ENCODE results near the gene SPX.

SPX gene

GRCh38 chr12:21526053-21526452, at the start of gene SPX:
TSS of gene SPX (plus strand) at chr12:21526296. CDS start at chr12:21526473, 177 bp downstream.
- DNase-seq (ENCODE audit: low spot score), result no peak

GRCh38 chr12:21476949-21477348, 49.1 kb upstream of the SPX start:
- DNase-seq (ENCODE audit: low spot score), result no peak

- no peak for DNase-seq (ENCODE audit: low spot score)
Measured at GRCh38 chr12:21478756-21479455, 47.2 kb upstream of the SPX start.

GRCh38 chr12:21483531-21483930, 42.6 kb upstream of the SPX start:
- DNase-seq (ENCODE audit: low spot score), result no peak

- no peak for DNase-seq (ENCODE audit: low spot score)
Measured at GRCh38 chr12:21485998-21486397, 40.1 kb upstream of the SPX start.

- DNase-seq (ENCODE audit: low spot score), result no peak
Measured at GRCh38 chr12:21499765-21500164, 26.3 kb upstream of the SPX start.

GRCh38 chr12:21500786-21501257, 25.3 kb upstream of the SPX start:
- DNase-seq (ENCODE audit: low spot score), result peak; percentile 34

GRCh38 chr12:21501258-21502163, 24.6 kb upstream of the SPX start, which contains the start of the genes GOLT1B and RECQL:
TSS of gene GOLT1B (plus strand) at chr12:21501789. CDS start at chr12:21501924, 135 bp downstream.
TSS of gene RECQL (minus strand) at chr12:21501635. CDS start at chr12:21499570, 2,065 bp downstream.
- DNase-seq (ENCODE audit: low spot score), result peak; percentile 96

GRCh38 chr12:21502164-21502496, 24.0 kb upstream of the SPX start:
- DNase-seq (ENCODE audit: low spot score), result peak; percentile 27

GRCh38 chr12:21502872-21503271, 23.2 kb upstream of the SPX start:
- no peak for DNase-seq (ENCODE audit: low spot score)

GRCh38 chr12:21505888-21506287, 20.2 kb upstream of the SPX start:
- no peak for DNase-seq (ENCODE audit: low spot score)

- no peak for DNase-seq (ENCODE audit: low spot score)
Measured at GRCh38 chr12:21507849-21508248, 18.2 kb upstream of the SPX start.

- peak; percentile 26 for DNase-seq (ENCODE audit: low spot score)
Measured at GRCh38 chr12:21509768-21510167, 16.3 kb upstream of the SPX start.

GRCh38 chr12:21516281-21516680, 9.8 kb upstream of the SPX start:
- no peak for DNase-seq (ENCODE audit: low spot score)

GRCh38 chr12:21518451-21518850, 7.6 kb upstream of the SPX start:
- no peak for DNase-seq (ENCODE audit: low spot score)

- DNase-seq (ENCODE audit: low spot score), result no peak
Measured at GRCh38 chr12:21521541-21521940, 4.6 kb upstream of the SPX start.

- DNase-seq (ENCODE audit: low spot score), result no peak
Measured at GRCh38 chr12:21523148-21523547, 2.9 kb upstream of the SPX start.

- no peak for DNase-seq (ENCODE audit: low spot score)
Measured at GRCh38 chr12:21526721-21527345, 737 bp downstream of the SPX start.

- DNase-seq (ENCODE audit: low spot score), result peak; percentile 52
Measured at GRCh38 chr12:21527451-21528180, 1.5 kb downstream of the SPX start.

GRCh38 chr12:21528953-21529352, 2.9 kb downstream of the SPX start:
- no peak for DNase-seq (ENCODE audit: low spot score)

GRCh38 chr12:21529456-21529855, 3.4 kb downstream of the SPX start:
- DNase-seq (ENCODE audit: low spot score), result no peak

All from CD4-positive, alpha-beta T cell treated with Interleukin-2 at 100 ng/mL for 4 hours (primary cell).